ENCODE data around the gene WDFY4. TPM values are rescaled to one million over a fixed set of nuclear protein-coding genes. Genes with fewer than 3 reads are reported as not detected.

The WDFY4 gene
- total and polyA plus RNA-seq, 2 donors (not counting 3 experiments of a cell fraction or from before 2014, with no cell fraction given) = 10.1 to 10.2 TPM

DNA sequence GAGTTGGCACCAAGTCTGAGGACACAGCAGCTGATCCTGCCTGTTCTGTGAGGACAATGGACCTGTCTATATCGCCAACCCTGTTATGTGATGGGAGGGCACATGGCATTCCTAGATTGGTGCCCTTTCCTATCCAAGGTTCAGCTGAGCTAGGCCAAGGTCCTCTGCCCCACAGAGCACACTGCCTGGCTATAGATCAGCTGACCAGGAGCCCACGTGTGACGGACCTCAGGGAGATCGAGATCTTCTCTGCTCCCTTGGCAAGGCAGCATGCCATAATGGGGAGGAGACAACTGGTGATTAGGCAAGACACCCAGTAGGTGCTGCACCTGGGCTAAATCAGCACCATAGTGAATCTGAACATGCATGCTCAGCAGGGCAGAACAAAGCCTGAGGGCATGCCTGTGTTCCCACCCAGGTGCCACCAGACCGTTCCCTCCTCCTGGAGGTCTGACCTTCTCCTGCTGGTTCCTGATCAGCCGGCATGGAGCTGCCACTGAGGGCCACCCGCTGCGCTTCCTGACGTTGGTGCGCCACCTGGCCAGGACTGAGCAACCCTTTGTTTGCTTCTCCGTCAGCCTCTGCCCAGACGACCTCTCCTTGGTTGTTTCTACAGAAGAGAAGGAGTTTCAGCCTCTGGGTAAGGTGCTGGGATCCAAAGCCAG lies 93.7 kb downstream of the WDFY4 start:
- no peak overlapping the region for H3K9ac ChIP-seq (replicated peaks; ENCODE audit: extremely low read depth, insufficient read depth, low read length)
- intact Hi-C loops (cut with micrococcal nuclease) (no loop called here), dilution Hi-C loops (cut with MboI; ENCODE audit: extremely low pct_ligation_motif_present, low sequenced_read_pairs) (no loop called here)
- FAIRE-seq = no peak
- no peaks in the 10 kb centered on the region for H3K9me3 ChIP-seq (replicated peaks; ENCODE audit: control insufficient read depth, insufficient read depth, low read length)
- H3K36me3 ChIP-seq (ENCODE audit: control insufficient read depth in 2 of 2, extremely low read depth in 1 of 2, insufficient read depth in 2 of 2, low read length in 2 of 2) = no peaks in the 10 kb centered on the region
- no peaks in the 10 kb centered on the region for H3K4me1 ChIP-seq (ENCODE audit: control insufficient read depth, extremely low read depth, insufficient read depth, low read length)
- no peak overlapping the region for H2AFZ ChIP-seq (ENCODE audit: low read depth, low read length)
- no peaks in the 10 kb centered on the region for H3K79me2 ChIP-seq (ENCODE audit: control insufficient read depth, insufficient read depth, low read length)
- H3K4me2 ChIP-seq (ENCODE audit: insufficient read depth, low read length) = no peak overlapping the region
- POLR2A ChIA-PET = no interaction called here
- TF ChIP-seq MYC (IDR thresholded peaks at IDR 0.05; ENCODE audit: low read depth, low read length) (no peak), FOS (IDR thresholded peaks at IDR 0.05; ENCODE audit: borderline replicate concordance, insufficient read depth, low read length) (no peak), POLR2AphosphoS5 (IDR thresholded peaks at IDR 0.05; ENCODE audit: insufficient read depth, low read depth, low read length) (no peak), GATA2 (IDR thresholded peaks at IDR 0.05; ENCODE audit: insufficient read depth, insufficient read length, low read depth, low read length) (no peak), POLR2A (IDR thresholded peaks at IDR 0.05; ENCODE audit: low read depth, low read length) (no peak)
- TF ChIP-seq, protein P1, sequence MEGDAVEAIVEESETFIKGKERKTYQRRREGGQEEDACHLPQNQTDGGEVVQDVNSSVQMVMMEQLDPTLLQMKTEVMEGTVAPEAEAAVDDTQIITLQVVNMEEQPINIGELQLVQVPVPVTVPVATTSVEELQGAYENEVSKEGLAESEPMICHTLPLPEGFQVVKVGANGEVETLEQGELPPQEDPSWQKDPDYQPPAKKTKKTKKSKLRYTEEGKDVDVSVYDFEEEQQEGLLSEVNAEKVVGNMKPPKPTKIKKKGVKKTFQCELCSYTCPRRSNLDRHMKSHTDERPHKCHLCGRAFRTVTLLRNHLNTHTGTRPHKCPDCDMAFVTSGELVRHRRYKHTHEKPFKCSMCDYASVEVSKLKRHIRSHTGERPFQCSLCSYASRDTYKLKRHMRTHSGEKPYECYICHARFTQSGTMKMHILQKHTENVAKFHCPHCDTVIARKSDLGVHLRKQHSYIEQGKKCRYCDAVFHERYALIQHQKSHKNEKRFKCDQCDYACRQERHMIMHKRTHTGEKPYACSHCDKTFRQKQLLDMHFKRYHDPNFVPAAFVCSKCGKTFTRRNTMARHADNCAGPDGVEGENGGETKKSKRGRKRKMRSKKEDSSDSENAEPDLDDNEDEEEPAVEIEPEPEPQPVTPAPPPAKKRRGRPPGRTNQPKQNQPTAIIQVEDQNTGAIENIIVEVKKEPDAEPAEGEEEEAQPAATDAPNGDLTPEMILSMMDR (IDR thresholded peaks at IDR 0.05; ENCODE audit: extremely low read depth in 1 of 2, insufficient read depth in 1 of 2, low read depth in 1 of 2, low read length in 2 of 2) = no peak
- CTCF ChIA-PET = no interaction called here
- H4K20me1 ChIP-seq (replicated peaks; ENCODE audit: control insufficient read depth, extremely low read depth, insufficient read depth, low read length) = no peaks in the 10 kb centered on the region
- no TSS peak for BruUV-seq (replicated peaks)
- DNase-seq (ENCODE audit: low read depth, low spot score) = no peak
- H3K27ac ChIP-seq (ENCODE audit: insufficient read depth, low read depth, low read length) = no peak overlapping the region
- peaks cover 0 to 4% of the 10 kb centered on the region in 2 experiments for H3K27me3 ChIP-seq (ENCODE audit: control insufficient read depth in 2 of 2, insufficient read depth in 2 of 2, low read length in 2 of 2)
- no peaks in the 10 kb centered on the region for H3K9me1 ChIP-seq (replicated peaks; ENCODE audit: control insufficient read depth, extremely low read depth, insufficient read depth, low read length)
- H3K4me3 ChIP-seq (replicated peaks in 1 of 3; ENCODE audit: insufficient read depth in 1 of 3, low read depth in 1 of 3, low read length in 3 of 3) = no peak overlapping the region
